Mesothelial cell of epicardium (in vitro differentiated cells): ENCODE measurements around the gene DNASE1L2. TPM values are rescaled to one million over a fixed set of nuclear protein-coding genes. Genes with fewer than 3 reads are reported as not detected.
"Not testable (repeated sequence)": the region's sequence is repeated elsewhere in the genome, so short reads cannot be mapped to it uniquely, and the experiment has no call there.

ENCODE experiments used
- DNase-seq, 2 experiments: peaks; one replicate each; pipeline ENCODE4 v3.0.0; 2021; ENCODE audit warnings: low spot score in 2 of 2; ENCODE audit not compliant: unreplicated experiment in 2 of 2
- H3K27ac Mint-ChIP-seq: 2 replicates; pipeline ENCODE4 v1.8.0; 2021; ENCODE audit warnings: mixed read lengths
- H3K27me3 Mint-ChIP-seq: 2 replicates; pipeline ENCODE4 v1.8.0; 2021; ENCODE audit warnings: low read depth, mixed read lengths
- H3K36me3 Mint-ChIP-seq: 2 replicates; pipeline ENCODE4 v1.8.0; 2021; ENCODE audit warnings: mixed read lengths
- H3K4me1 Mint-ChIP-seq: 2 replicates; pipeline ENCODE4 v1.8.0; 2021; ENCODE audit warnings: mixed read lengths
- H3K4me3 Mint-ChIP-seq: 2 replicates; pipeline ENCODE4 v1.8.0; 2021; ENCODE audit warnings: mild to moderate bottlenecking, moderate library complexity, mixed read lengths
- H3K9me3 Mint-ChIP-seq: 2 replicates; pipeline ENCODE4 v1.8.0; 2021; ENCODE audit warnings: mixed read lengths
- CTCF ChIP-seq: fragments of 200-600 bp; sonication (generic); IDR thresholded peaks from one replicate; pipeline ENCODE4 v1.5.0; 2021; ENCODE audit warnings: antibody characterized with exemption; ENCODE audit not compliant: unreplicated experiment
- total RNA-seq: library from RNA; stranded (reverse); gene quantifications from 3 replicates; pipeline ENCODE4 v1.2.1, GENCODE V29; 2021

Gene DNASE1L2
- total RNA-seq, 1 donor from 2014 or later, result 1.0 TPM

DNA sequence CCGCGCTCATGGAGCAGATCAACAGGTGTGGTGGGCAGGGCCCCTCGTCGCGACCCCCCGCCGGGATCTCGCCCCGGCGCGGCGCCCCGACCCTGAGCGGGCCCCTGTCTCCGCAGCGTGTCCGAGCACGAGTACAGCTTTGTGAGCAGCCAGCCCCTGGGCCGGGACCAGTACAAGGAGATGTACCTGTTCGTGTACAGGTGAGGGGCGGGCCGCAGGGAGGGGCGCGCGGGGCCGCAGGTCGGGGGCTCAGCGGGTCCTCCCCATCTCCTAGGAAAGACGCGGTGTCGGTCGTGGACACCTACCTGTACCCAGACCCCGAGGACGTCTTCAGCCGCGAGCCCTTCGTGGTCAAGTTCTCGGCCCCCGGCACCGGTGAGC lies 848 bp downstream of the DNASE1L2 start:
- TF ChIP-seq CTCF, result no peak
- H3K4me3 Mint-ChIP-seq, result peak overlapping the region; percentile 41
- H3K4me1 Mint-ChIP-seq, result peaks cover 2% of the 10 kb centered on the region

DNA sequence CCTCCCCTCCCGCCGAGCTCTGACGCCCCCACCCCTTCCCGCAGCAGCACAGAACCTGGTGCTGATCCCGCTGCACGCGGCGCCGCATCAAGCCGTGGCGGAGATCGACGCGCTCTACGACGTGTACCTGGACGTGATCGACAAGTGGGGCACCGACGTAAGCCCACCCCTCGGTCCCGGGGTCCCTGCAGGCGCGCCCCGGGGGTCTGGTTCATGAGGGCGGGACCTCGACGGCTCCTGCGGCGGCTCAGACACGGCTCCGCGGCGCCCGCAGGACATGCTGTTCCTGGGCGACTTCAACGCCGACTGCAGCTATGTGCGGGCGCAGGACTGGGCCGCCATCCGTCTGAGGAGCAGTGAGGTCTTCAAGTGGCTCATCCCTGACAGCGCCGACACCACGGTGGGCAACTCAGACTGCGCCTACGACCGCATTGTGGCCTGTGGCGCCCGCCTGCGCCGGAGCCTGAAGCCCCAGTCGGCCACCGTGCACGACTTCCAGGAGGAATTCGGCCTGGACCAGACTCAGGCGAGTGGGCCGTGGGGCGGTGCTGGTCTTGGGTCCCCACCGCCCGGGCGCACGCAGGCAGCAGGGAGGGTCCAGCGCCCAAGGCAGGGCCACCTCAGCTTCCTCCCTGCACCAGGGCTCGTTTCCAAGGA lies 1.4 kb downstream of the DNASE1L2 start:
- Mint-ChIP-seq H3K27me3 (peaks cover 44% of the 10 kb centered on the region), H3K27ac (no peak overlapping the region), H3K9me3 (no peaks in the 10 kb centered on the region), H3K4me1 (peaks cover 2% of the 10 kb centered on the region), H3K36me3 (peaks cover 16% of the 10 kb centered on the region), H3K4me3 (peak overlapping the region; percentile 46)
- no peak for TF ChIP-seq CTCF
- DNase-seq, result no peak

More for the DNA sequence above, 848 bp downstream of the DNASE1L2 start:
- Mint-ChIP-seq H3K27me3 (peaks cover 44% of the 10 kb centered on the region), H3K36me3 (peaks cover 12% of the 10 kb centered on the region), H3K27ac (no peak overlapping the region), H3K9me3 (no peaks in the 10 kb centered on the region)
- no peak for DNase-seq

DNA sequence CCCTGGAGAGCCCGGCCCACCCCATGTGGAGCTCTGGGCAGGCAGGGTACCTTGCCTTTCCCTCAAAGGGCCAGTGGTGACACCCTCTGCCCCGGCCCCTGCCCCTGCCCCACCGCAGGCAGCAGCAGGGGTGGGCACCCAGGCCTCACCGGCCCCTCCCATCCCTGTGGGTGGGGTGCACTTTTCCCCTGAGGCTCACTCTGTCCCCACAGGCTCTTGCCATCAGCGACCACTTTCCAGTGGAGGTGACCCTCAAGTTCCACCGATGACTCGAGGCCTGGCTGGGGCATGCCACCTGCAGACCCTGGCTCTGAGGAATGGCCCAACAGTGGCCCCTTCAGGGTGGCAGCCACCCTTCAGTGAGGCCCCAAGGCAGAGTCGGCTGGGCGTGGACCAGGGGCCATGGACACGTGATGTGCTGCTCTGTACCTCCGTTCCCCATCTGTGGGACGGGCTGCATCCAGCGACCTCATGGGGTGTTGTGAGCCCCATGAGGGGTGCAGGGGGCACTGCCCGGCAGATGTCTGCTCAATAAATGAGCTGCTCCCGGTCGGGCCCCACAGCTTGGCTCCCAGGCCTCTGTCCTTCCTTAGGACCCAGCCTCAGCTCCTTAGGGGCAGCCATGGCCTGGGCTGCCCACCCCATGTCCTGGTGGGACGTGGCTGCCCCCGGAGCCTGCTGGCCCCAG lies 2.0 kb downstream of the DNASE1L2 start:
- Mint-ChIP-seq H3K27me3 (peaks cover 44% of the 10 kb centered on the region), H3K4me1 (peaks cover 2% of the 10 kb centered on the region), H3K4me3 (no peak overlapping the region), H3K27ac (no peak overlapping the region), H3K36me3 (peaks cover 16% of the 10 kb centered on the region), H3K9me3 (no peaks in the 10 kb centered on the region)
- no peak for TF ChIP-seq CTCF
- no peak for DNase-seq

GRCh38 chr16:2238838-2239675 lies 2.8 kb downstream of the DNASE1L2 start:
- DNase-seq, result no peak
- no peak overlapping the region for H3K27ac Mint-ChIP-seq
- H3K9me3 Mint-ChIP-seq, result no peaks in the 10 kb centered on the region
- TF ChIP-seq CTCF, result no peak
- H3K36me3 Mint-ChIP-seq, result peaks cover 18% of the 10 kb centered on the region
- H3K4me1 Mint-ChIP-seq, result peaks cover 2% of the 10 kb centered on the region
- H3K4me3 Mint-ChIP-seq, result no peak overlapping the region
- peaks cover 44% of the 10 kb centered on the region for H3K27me3 Mint-ChIP-seq

DNA sequence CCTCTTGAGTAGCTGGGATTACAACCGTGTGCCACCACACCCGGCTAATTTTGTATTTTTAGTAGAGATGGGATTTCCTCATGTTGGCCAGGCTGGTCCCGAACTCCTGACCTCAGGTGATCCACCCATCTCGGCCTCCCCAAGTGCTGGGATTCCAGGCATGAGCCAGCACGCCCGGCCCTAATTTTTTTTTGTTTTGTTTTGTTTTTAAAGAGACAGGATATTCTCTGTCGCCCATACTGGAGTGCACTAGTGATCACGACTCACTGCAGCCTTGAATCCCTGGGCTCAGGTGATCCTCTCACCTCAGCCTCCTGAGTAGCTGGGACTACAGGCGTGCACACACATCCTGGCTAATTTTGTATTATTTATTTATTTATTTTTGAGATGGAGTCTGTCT lies 4.1 kb downstream of the DNASE1L2 start:
- H3K36me3 Mint-ChIP-seq, result peaks cover 13% of the 10 kb centered on the region
- H3K9me3 Mint-ChIP-seq, H3K27ac Mint-ChIP-seq, H3K4me1 Mint-ChIP-seq, DNase-seq, H3K4me3 Mint-ChIP-seq: not testable (repeated sequence)
- H3K27me3 Mint-ChIP-seq, result peaks cover 36% of the 10 kb centered on the region

- Mint-ChIP-seq H3K4me3 (no peak overlapping the region), H3K27me3 (peaks cover 15% of the 10 kb centered on the region), H3K4me1 (peaks cover 2% of the 10 kb centered on the region), H3K36me3 (peaks cover 14% of the 10 kb centered on the region), H3K9me3 (no peaks in the 10 kb centered on the region), H3K27ac (no peak overlapping the region)
- no peak for DNase-seq
- no peak for TF ChIP-seq CTCF
Observed at GRCh38 chr16:2242598-2242997, 6.4 kb downstream of the DNASE1L2 start.
